Neural crest cell (in vitro differentiated cells): Measurements from ENCODE around the gene CHST11. TPM values are rescaled to one million over a fixed set of nuclear protein-coding genes. Genes with fewer than 3 reads are reported as not detected.

ENCODE experiments used
- DNase-seq: peaks from one replicate; pipeline ENCODE4 v3.0.0; 2021; ENCODE audit warnings: low read depth, mixed read lengths, low spot score
- H3K27ac Mint-ChIP-seq: one replicate; pipeline ENCODE4 v1.8.0; 2021; ENCODE audit warnings: mild to moderate bottlenecking, mixed read lengths; ENCODE audit not compliant: unreplicated experiment
- H3K27me3 Mint-ChIP-seq: 2 replicates; pipeline ENCODE4 v1.8.0; 2021; ENCODE audit warnings: low read depth, mild to moderate bottlenecking, mixed read lengths
- H3K36me3 Mint-ChIP-seq: 2 replicates; pipeline ENCODE4 v1.8.0; 2021; ENCODE audit warnings: low read depth, mild to moderate bottlenecking, mixed read lengths
- H3K4me1 Mint-ChIP-seq: 2 replicates; pipeline ENCODE4 v1.8.0; 2021; ENCODE audit warnings: mixed read lengths
- H3K4me3 Mint-ChIP-seq: one replicate; pipeline ENCODE4 v1.8.0; 2021; ENCODE audit warnings: mild to moderate bottlenecking, mixed read lengths
- H3K9me3 Mint-ChIP-seq: 2 replicates; pipeline ENCODE4 v1.8.0; 2021; ENCODE audit warnings: mixed read lengths
- total RNA-seq: library from RNA; stranded (reverse); gene quantifications from 2 replicates; pipeline ENCODE4 v1.2.1, GENCODE V29; 2021
- TF ChIP-seq, protein P1 (sequence below): fragments of 200-600 bp; sonication (generic); conservative IDR thresholded peaks from 2 replicates; pipeline ENCODE4 v1.5.0; 2021; ENCODE audit warnings: antibody characterized with exemption, mild to moderate bottlenecking

The CHST11 gene
- total RNA-seq, 1 donor from 2014 or later = 10.0 TPM

DNA sequence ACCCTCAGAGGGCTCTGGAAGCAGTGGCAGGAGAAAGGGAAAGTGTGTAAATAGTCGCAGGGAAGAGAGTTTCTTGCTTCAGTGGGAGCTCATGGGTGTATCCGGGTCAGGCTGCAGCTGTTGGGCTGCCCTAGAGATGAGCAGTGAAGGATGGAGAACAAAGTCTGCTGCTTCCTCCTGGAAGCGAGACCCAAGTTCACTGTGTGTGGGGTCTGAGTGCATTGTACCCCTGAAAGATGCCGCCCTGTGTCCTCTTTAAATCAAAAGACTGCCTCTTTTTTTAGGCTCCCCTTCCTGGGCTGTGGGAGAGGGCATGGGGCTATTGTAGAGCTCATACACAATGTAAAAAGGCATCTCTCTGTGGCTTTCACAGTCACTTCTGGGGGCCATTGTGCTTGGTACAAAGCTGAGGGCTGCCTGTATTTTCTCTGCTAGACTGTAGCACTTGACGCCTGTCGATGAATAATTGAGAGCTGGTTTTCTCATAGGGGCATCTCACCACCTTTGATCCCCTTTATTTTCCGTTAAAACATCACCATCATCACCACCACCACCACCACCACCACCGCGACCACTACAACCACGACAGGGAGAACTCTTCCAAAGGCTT, 16.7 kb downstream of the CHST11 start:
- no peak for DNase-seq
- no peaks in the 10 kb centered on the region for H3K36me3 Mint-ChIP-seq
- H3K9me3 Mint-ChIP-seq = no peaks in the 10 kb centered on the region

DNA sequence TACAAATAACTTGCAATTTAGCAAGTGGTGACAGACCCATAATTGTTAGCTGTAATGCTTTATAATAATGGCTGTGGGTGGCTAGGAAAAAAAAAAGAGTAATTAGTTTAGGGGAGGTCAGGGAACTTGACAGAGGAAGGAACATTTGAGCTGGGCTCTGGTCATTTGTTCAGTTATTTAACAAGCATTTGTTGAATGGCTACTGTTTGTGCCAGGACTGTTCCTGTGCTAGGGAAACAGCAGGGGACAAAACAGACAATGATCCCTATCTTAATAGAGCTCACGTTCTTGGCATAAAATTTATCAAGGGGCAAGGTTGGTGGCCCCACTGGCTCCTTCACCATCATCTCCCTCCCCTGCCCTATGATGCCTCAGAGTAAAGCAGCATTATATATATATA, 18.5 kb downstream of the CHST11 start:
- Mint-ChIP-seq H3K9me3 (no peaks in the 10 kb centered on the region), H3K27me3 (peaks cover 30% of the 10 kb centered on the region), H3K4me3 (no peak overlapping the region), H3K27ac (no peak overlapping the region), H3K4me1 (peaks cover 29% of the 10 kb centered on the region), H3K36me3 (no peaks in the 10 kb centered on the region)
- TF ChIP-seq, protein P1, sequence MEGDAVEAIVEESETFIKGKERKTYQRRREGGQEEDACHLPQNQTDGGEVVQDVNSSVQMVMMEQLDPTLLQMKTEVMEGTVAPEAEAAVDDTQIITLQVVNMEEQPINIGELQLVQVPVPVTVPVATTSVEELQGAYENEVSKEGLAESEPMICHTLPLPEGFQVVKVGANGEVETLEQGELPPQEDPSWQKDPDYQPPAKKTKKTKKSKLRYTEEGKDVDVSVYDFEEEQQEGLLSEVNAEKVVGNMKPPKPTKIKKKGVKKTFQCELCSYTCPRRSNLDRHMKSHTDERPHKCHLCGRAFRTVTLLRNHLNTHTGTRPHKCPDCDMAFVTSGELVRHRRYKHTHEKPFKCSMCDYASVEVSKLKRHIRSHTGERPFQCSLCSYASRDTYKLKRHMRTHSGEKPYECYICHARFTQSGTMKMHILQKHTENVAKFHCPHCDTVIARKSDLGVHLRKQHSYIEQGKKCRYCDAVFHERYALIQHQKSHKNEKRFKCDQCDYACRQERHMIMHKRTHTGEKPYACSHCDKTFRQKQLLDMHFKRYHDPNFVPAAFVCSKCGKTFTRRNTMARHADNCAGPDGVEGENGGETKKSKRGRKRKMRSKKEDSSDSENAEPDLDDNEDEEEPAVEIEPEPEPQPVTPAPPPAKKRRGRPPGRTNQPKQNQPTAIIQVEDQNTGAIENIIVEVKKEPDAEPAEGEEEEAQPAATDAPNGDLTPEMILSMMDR = no peak
- no peak for DNase-seq

More for the DNA sequence above, 16.7 kb downstream of the CHST11 start:
- TF ChIP-seq, protein P1 = no peak
- H3K4me1 Mint-ChIP-seq = peaks cover 29% of the 10 kb centered on the region
- H3K4me3 Mint-ChIP-seq = peak overlapping the region; percentile 16
- peaks cover 46% of the 10 kb centered on the region for H3K27me3 Mint-ChIP-seq
- H3K27ac Mint-ChIP-seq = no peak overlapping the region

DNA sequence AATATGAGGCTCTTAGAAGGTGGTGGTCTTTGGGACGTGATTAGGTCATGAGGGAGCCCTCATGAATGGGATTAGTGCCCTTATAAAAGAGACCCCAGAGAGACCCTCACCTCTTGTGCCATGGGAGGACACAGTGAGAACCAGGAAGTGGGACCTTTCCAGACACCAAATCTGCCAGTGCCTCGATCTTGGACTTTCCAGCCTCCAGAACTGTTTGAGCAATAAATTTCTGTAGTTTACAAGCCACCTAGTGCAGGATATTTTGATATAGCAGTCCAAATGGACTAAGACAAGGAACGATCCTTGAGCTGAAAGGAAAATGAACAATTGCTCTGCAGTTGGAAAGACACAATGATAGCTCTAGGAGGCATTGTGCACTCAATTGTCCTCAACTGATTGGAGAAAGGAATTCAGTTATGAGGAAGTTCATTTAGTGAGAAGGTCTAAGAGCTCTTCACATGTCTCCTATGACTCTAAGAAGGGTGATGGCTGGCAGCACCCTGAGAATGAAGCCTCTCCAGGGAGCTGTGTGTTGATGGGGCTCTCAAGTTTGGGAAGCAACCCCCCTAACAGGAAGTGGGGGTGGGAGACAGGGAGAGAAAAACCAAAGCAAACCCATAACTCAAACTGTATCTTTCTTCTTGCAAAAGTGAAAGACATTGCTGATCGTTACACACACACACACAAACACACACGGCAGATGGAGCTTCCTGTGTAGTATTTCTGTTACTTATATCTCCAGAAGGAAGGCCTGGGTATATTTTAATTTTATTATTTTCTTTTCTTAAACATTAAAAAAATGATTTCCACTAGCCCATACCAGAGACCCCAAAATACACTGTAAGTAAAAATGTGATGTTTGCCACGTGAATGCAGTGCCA, 21.0 kb downstream of the CHST11 start:
- TF ChIP-seq, protein P1 = no peak
- Mint-ChIP-seq H3K27ac (no peak overlapping the region), H3K4me3 (no peak overlapping the region), H3K36me3 (peaks cover 7% of the 10 kb centered on the region), H3K4me1 (peaks cover 24% of the 10 kb centered on the region), H3K9me3 (no peaks in the 10 kb centered on the region), H3K27me3 (peaks cover 21% of the 10 kb centered on the region)
- no peak for DNase-seq

- TF ChIP-seq, protein P1 = no peak
- Mint-ChIP-seq H3K4me3 (no peak overlapping the region), H3K27ac (peak overlapping the region; percentile 89), H3K27me3 (peaks cover 19% of the 10 kb centered on the region), H3K4me1 (peaks cover 16% of the 10 kb centered on the region), H3K36me3 (peaks cover 10% of the 10 kb centered on the region), H3K9me3 (peaks cover 1% of the 10 kb centered on the region)
- no peak for DNase-seq
Measured at GRCh38 chr12:104478396-104479122, 21.8 kb downstream of the CHST11 start.

- Mint-ChIP-seq H3K36me3 (peaks cover 10% of the 10 kb centered on the region), H3K9me3 (peaks cover 3% of the 10 kb centered on the region), H3K27ac (no peak overlapping the region), H3K4me1 (peaks cover 10% of the 10 kb centered on the region), H3K4me3 (no peak overlapping the region), H3K27me3 (peaks cover 17% of the 10 kb centered on the region)
- TF ChIP-seq, protein P1 = no peak
- DNase-seq = no peak
Measured at GRCh38 chr12:104479123-104479662, 22.4 kb downstream of the CHST11 start.
